MCF 10A (cell line): ENCODE measurements around the gene HEBP1. TPM values are rescaled to one million over a fixed set of nuclear protein-coding genes. Genes with fewer than 3 reads are reported as not detected.

Source experiments
- BruUV-seq: library from RNA; stranded (reverse); fragments of 400-500 nt; replicated peaks from 2 replicates; lab custom pipeline; 2021; lab: Mats Ljungman, UMichigan
- CTCF ChIA-PET: fragments of 300-600 bp; sonication (Branson Sonifier 250); formaldehyde crosslinking; extraction: SDS; loops from one replicate; lab custom pipeline; 2021; ENCODE audit warnings: antibody characterized with exemption, inconsistent platforms; lab: Yijun Ruan, JAX
- POLR2A ChIA-PET: fragments of 300-600, 350-650 bp; sonication (Branson Sonifier 250); formaldehyde crosslinking; extraction: SDS; loops from one replicate; lab custom pipeline; 2020; ENCODE audit warnings: antibody characterized with exemption, inconsistent platforms; lab: Yijun Ruan, JAX
- DNase-seq: peaks from one replicate; pipeline ENCODE4 v3.0.0-alpha.2; 2018; ENCODE audit not compliant: unreplicated experiment
- H3K27ac Mint-ChIP-seq: one replicate; pipeline ENCODE4 v1.8.0; 2022; ENCODE audit warnings: mild to moderate bottlenecking, low read depth, mixed read lengths; ENCODE audit not compliant: unreplicated experiment
- H3K27me3 Mint-ChIP-seq: one replicate; pipeline ENCODE4 v1.8.0; 2022; ENCODE audit warnings: mixed read lengths; ENCODE audit not compliant: insufficient read depth, unreplicated experiment
- H3K36me3 Mint-ChIP-seq: one replicate; pipeline ENCODE4 v1.8.0; 2022; ENCODE audit warnings: mild to moderate bottlenecking, moderate library complexity, mixed read lengths; ENCODE audit not compliant: insufficient read depth, unreplicated experiment
- H3K4me1 Mint-ChIP-seq: one replicate; pipeline ENCODE4 v1.8.0; 2022; ENCODE audit warnings: mixed read lengths; ENCODE audit not compliant: insufficient read depth, unreplicated experiment
- H3K4me3 Mint-ChIP-seq: one replicate; pipeline ENCODE4 v1.8.0; 2022; ENCODE audit warnings: mild to moderate bottlenecking, moderate library complexity, mixed read lengths; ENCODE audit not compliant: unreplicated experiment
- H3K9me3 Mint-ChIP-seq: one replicate; pipeline ENCODE4 v1.8.0; 2022; ENCODE audit warnings: mixed read lengths; ENCODE audit not compliant: unreplicated experiment
- CTCF ChIP-seq: fragments of 200-600 bp; IDR thresholded peaks from one replicate; pipeline ENCODE4 v1.8.0; 2022; ENCODE audit warnings: antibody characterized with exemption, mild to moderate bottlenecking; ENCODE audit not compliant: unreplicated experiment
- intact Hi-C: fragments of 100-400 bp; cut with micrococcal nuclease; formaldehyde crosslinking; loops from 2 replicates; pipeline ENCODE4 v1.14.1; 2022
- total RNA-seq: library from RNA; stranded (reverse); gene quantifications from 2 replicates; pipeline ENCODE4 v1.2.3, GENCODE V29; 2022

Gene HEBP1
- total RNA-seq, 1 experiment from 2014 or later: 30.8 TPM

- CTCF ChIA-PET: interaction anchor here (0.9 to 1.0 kb wide), 2 partner anchors 22 to 39 kb away, joined by 3 to 4 read pairs; no protein-coding TSS in a partner anchor
- Mint-ChIP-seq H3K27me3 (no peaks in the 10 kb centered on the region), H3K4me3 (no peak overlapping the region), H3K4me1 (no peaks in the 10 kb centered on the region), H3K9me3 (no peaks in the 10 kb centered on the region), H3K36me3 (no peaks in the 10 kb centered on the region), H3K27ac (no peak overlapping the region)
- POLR2A ChIA-PET: no interaction called here
- DNase-seq: no peak
- no peak for TF ChIP-seq CTCF
- BruUV-seq: no TSS peak
- intact Hi-C loops: no loop called here
These were observed 45.7 kb downstream of the HEBP1 start for GRCh38 chr12:12954356-12954755.

- DNase-seq: no peak
- H3K36me3 Mint-ChIP-seq: no peaks in the 10 kb centered on the region
- H3K4me3 Mint-ChIP-seq: no peak within 1 kb of the TSS
- intact Hi-C loops: no loop called here
- no peaks in the 10 kb centered on the region for H3K9me3 Mint-ChIP-seq
- no peak for TF ChIP-seq CTCF
- POLR2A ChIA-PET: no interaction called here
- H3K27me3 Mint-ChIP-seq: no peaks in the 10 kb centered on the region
- BruUV-seq: no TSS peak
- CTCF ChIA-PET: interaction anchor here (0.6 to 2.7 kb wide), 6 partner anchors 10 to 788 kb away, joined by 3 to 10 read pairs (median 3); no protein-coding TSS in a partner anchor
- H3K4me1 Mint-ChIP-seq: no peaks in the 10 kb centered on the region
- no peak within 1 kb of the TSS for H3K27ac Mint-ChIP-seq
These were observed 48.0 kb downstream of the HEBP1 start, which contains the start of gene GPRC5D for GRCh38 chr12:12952036-12952435. Gene GPRC5D, minus strand, starts transcription at chr12:12952170. Its CDS starts 1,786 bp downstream, at chr12:12950384.

- Mint-ChIP-seq H3K27me3 (no peaks in the 10 kb centered on the region), H3K36me3 (no peaks in the 10 kb centered on the region), H3K27ac (no peak overlapping the region), H3K4me1 (no peaks in the 10 kb centered on the region), H3K4me3 (no peak overlapping the region), H3K9me3 (no peaks in the 10 kb centered on the region)
- no TSS peak for BruUV-seq
- DNase-seq: no peak
- POLR2A ChIA-PET: no interaction called here
- intact Hi-C loops: no loop called here
- TF ChIP-seq CTCF: no peak
- CTCF ChIA-PET: interaction anchor here (0.8 to 2.7 kb wide), 4 partner anchors 10 to 788 kb away, joined by 3 to 10 read pairs (median 3); no protein-coding TSS in a partner anchor
These were observed 48.6 kb downstream of the HEBP1 start for GRCh38 chr12:12951504-12951903.

- Mint-ChIP-seq H3K36me3 (no peaks in the 10 kb centered on the region), H3K27me3 (no peaks in the 10 kb centered on the region), H3K4me3 (no peak overlapping the region), H3K27ac (no peak overlapping the region), H3K9me3 (no peaks in the 10 kb centered on the region), H3K4me1 (no peaks in the 10 kb centered on the region)
- no TSS peak for BruUV-seq
- ChIA-PET POLR2A (no interaction called here), CTCF (interaction anchor here (1.3 to 1.6 kb wide), 2 partner anchors 26 to 31 kb away, joined by 3 read pairs; no protein-coding TSS in a partner anchor)
- TF ChIP-seq CTCF: no peak
- intact Hi-C loops: no loop called here
- no peak for DNase-seq
These were observed 52.2 kb downstream of the HEBP1 start for GRCh38 chr12:12947902-12948301.
